Measurements from ENCODE around the gene GRIN3A. TPM values are rescaled to one million over a fixed set of nuclear protein-coding genes. Genes with fewer than 3 reads are reported as not detected.

The GRIN3A gene
- total RNA-seq, 3 donors from 2014 or later (not counting 1 experiment from before 2014, with no cell fraction given), result not detected

DNA sequence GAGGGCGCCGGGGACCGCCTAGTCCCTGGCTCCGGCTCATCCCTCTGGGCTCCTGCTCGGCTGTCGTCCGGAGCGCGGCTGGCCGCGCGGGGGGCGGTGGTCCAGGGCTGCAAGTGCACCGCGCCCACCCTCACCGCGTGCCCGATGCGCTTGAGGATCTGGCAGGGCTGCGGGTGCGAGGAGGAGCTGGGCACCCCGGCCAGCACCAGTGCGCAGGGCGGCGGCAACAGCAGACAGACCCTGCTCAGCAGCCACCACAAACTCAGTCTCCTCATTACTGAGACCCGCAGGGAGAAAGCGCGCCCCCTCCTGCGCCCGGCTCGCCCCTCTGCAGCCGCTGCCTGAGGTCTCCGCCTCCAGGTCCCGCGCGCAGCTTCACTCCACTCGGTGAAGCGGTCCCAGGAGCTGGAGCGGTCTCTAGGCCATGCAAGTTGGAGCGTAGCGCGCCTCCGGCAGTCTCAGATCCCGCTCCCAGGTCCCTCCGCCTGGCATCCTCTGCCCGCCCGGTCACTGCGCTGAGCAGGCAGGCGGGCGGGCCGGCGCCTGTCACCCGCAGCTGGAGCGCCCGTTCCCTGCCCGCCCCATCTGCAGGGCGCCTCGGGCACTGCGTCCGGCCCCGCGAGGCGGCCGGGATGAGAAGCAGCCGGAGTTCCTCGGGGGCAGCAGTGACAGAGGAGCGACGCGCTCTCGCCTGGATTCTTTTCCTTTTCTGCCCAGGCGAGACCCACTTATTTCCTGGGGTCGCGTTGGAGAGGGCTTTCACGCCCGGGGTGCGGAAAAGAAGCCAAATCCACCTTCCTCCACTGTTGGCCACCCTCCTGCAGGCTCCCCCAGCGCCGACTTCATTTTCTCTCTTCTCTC is 512 bp downstream of the GRIN3A start:
- peak overlapping the region; percentile 4 for H3K4me3 Mint-ChIP-seq
- no peaks in the 10 kb centered on the region for H3K4me1 Mint-ChIP-seq
- Histone ChIP-seq H3K27me3 (ENCODE audit: control insufficient read depth, insufficient read depth, low read length) (peaks cover 15% of the 10 kb centered on the region), H3K4me3 (ENCODE audit: low read length) (no peak overlapping the region), H3K9me3 (ENCODE audit: control insufficient read depth, insufficient read depth, low read length) (no peaks in the 10 kb centered on the region), H3K36me3 (ENCODE audit: control insufficient read depth, insufficient read depth, low read length) (no peaks in the 10 kb centered on the region), H3K4me1 (ENCODE audit: control insufficient read depth, insufficient read depth, low read length) (no peaks in the 10 kb centered on the region), H3K27ac (ENCODE audit: low read length) (no peak overlapping the region)
- intact Hi-C loops (cut with micrococcal nuclease), result no loop called here
- H3K36me3 Mint-ChIP-seq, result peaks cover 16% of the 10 kb centered on the region
- DNase-seq (no peak), ATAC-seq (no peak)
- TF ChIP-seq, protein P1, sequence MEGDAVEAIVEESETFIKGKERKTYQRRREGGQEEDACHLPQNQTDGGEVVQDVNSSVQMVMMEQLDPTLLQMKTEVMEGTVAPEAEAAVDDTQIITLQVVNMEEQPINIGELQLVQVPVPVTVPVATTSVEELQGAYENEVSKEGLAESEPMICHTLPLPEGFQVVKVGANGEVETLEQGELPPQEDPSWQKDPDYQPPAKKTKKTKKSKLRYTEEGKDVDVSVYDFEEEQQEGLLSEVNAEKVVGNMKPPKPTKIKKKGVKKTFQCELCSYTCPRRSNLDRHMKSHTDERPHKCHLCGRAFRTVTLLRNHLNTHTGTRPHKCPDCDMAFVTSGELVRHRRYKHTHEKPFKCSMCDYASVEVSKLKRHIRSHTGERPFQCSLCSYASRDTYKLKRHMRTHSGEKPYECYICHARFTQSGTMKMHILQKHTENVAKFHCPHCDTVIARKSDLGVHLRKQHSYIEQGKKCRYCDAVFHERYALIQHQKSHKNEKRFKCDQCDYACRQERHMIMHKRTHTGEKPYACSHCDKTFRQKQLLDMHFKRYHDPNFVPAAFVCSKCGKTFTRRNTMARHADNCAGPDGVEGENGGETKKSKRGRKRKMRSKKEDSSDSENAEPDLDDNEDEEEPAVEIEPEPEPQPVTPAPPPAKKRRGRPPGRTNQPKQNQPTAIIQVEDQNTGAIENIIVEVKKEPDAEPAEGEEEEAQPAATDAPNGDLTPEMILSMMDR (IDR thresholded peaks at IDR 0.05), result no peak
- H3K27ac Mint-ChIP-seq, result no peak overlapping the region
- 5% methylated on average over 78 of the region's 78 CpGs for WGBS (ENCODE audit: insufficient coverage)
- H3K27me3 Mint-ChIP-seq (ENCODE audit: low read depth in 2 of 2), result peaks cover 26 to 27% of the 10 kb centered on the region in 2 donors
- H3K9me3 Mint-ChIP-seq, result peaks cover 5 to 7% of the 10 kb centered on the region in 2 donors

- ATAC-seq, result no peak
- Histone ChIP-seq H3K36me3 (ENCODE audit: control insufficient read depth, insufficient read depth, low read length) (no peaks in the 10 kb centered on the region), H3K4me3 (ENCODE audit: low read length) (no peak overlapping the region), H3K27ac (ENCODE audit: low read length) (no peak overlapping the region), H3K4me1 (ENCODE audit: control insufficient read depth, insufficient read depth, low read length) (no peaks in the 10 kb centered on the region), H3K27me3 (ENCODE audit: control insufficient read depth, insufficient read depth, low read length) (peaks cover 15% of the 10 kb centered on the region), H3K9me3 (ENCODE audit: control insufficient read depth, insufficient read depth, low read length) (no peaks in the 10 kb centered on the region)
- intact Hi-C loops (cut with micrococcal nuclease), result no loop called here
- Mint-ChIP-seq H3K36me3 (peaks cover 16% of the 10 kb centered on the region), H3K4me1 (no peaks in the 10 kb centered on the region), H3K4me3 (no peak overlapping the region), H3K27me3 (ENCODE audit: low read depth in 2 of 2) (peaks cover 26 to 27% of the 10 kb centered on the region in 2 donors), H3K27ac (no peak overlapping the region), H3K9me3 (peaks cover 5 to 7% of the 10 kb centered on the region in 2 donors)
- no peak for DNase-seq
- TF ChIP-seq, protein P1 (IDR thresholded peaks at IDR 0.05), result no peak
- WGBS (ENCODE audit: insufficient coverage), result 16% methylated on average over 32 of the region's 32 CpGs
Measured at GRCh38 chr9:101737165-101737704, 1.2 kb downstream of the GRIN3A start.

GRCh38 chr9:101736717-101737116 is 1.7 kb downstream of the GRIN3A start:
- peaks cover 5 to 7% of the 10 kb centered on the region in 2 donors for H3K9me3 Mint-ChIP-seq
- Histone ChIP-seq H3K36me3 (ENCODE audit: control insufficient read depth, insufficient read depth, low read length) (no peaks in the 10 kb centered on the region), H3K27me3 (ENCODE audit: control insufficient read depth, insufficient read depth, low read length) (peaks cover 15% of the 10 kb centered on the region), H3K4me1 (ENCODE audit: control insufficient read depth, insufficient read depth, low read length) (no peaks in the 10 kb centered on the region), H3K9me3 (ENCODE audit: control insufficient read depth, insufficient read depth, low read length) (no peaks in the 10 kb centered on the region), H3K27ac (ENCODE audit: low read length) (no peak overlapping the region), H3K4me3 (ENCODE audit: low read length) (no peak overlapping the region)
- TF ChIP-seq, protein P1 (IDR thresholded peaks at IDR 0.05), result no peak
- WGBS (ENCODE audit: insufficient coverage), result 10% methylated on average over 14 of the region's 14 CpGs
- ATAC-seq (no peak), DNase-seq (no peak)
- H3K27me3 Mint-ChIP-seq (ENCODE audit: low read depth in 2 of 2), result peaks cover 26 to 27% of the 10 kb centered on the region in 2 donors
- peaks cover 16% of the 10 kb centered on the region for H3K36me3 Mint-ChIP-seq
- H3K27ac Mint-ChIP-seq, result no peak overlapping the region
- no peak overlapping the region for H3K4me3 Mint-ChIP-seq
- H3K4me1 Mint-ChIP-seq, result no peaks in the 10 kb centered on the region
- intact Hi-C loops (cut with micrococcal nuclease), result no loop called here
